HG03521 (cell line): ENCODE measurements around the gene HNF1B.

Source experiments
- ATAC-seq: cut with Tn5 transposase; IDR thresholded peaks from one replicate; pipeline ENCODE4 v1.9.1; 2021; ENCODE audit warnings: mild to moderate bottlenecking, moderate library complexity; ENCODE audit not compliant: unreplicated experiment

HNF1B gene

DNA sequence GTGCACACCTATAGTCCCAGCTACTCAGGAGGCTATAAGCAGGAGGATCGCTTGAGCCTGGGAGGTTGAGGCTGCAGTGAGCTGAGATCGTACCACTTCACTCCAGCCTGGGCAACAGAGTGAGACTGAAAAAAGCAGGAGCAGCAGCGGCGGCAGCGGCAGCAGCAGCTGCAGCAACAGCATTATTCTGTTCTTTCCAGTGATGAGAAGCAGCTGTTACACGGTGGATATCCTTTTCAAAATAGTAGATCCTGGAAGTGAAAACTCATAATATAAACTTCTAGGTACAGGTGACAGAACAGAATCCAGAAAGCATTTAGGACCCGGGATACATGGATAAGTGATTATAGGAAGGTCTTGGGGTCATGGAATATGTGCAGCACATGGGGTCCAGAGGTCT is 17.8 kb upstream of the HNF1B start:
- no peak for ATAC-seq

DNA sequence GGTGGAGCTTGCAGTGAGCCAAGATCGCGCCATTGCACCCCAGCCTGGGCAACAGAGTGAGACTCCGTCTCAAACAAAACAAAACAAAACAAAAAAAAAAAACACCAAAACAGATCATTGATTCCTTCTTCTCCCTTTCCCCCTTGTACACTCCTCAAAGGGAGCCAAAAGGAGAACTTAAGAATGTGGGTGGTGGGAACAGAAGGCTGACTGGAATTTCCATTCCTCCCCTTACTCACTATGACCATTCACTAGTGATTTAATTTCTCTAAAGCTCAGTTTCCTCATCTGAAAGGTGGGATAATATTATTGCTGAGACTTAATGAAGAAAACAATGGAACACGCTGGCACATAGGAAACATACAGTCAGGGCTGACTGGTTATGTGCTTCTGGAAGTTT is 17.1 kb upstream of the HNF1B start:
- no peak for ATAC-seq

DNA sequence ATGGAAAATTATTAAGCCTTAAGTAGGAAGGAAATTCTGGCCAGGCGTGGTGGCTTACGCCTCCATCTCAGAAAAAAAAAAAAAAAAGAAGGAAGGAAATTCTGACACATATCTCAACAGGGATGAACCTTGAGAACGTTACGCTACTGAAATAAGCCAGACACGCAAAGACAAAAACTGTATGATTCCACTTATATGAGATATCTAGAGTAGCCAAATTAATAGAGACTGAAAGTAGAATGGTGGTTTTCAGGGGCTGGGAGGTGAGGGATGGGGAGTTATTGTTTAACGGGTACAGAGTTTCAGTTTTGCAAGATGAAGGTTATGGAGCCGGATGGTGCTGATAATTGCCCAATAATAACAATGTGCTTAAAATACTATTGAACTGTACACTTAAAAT is 16.2 kb upstream of the HNF1B start:
- no peak for ATAC-seq

DNA sequence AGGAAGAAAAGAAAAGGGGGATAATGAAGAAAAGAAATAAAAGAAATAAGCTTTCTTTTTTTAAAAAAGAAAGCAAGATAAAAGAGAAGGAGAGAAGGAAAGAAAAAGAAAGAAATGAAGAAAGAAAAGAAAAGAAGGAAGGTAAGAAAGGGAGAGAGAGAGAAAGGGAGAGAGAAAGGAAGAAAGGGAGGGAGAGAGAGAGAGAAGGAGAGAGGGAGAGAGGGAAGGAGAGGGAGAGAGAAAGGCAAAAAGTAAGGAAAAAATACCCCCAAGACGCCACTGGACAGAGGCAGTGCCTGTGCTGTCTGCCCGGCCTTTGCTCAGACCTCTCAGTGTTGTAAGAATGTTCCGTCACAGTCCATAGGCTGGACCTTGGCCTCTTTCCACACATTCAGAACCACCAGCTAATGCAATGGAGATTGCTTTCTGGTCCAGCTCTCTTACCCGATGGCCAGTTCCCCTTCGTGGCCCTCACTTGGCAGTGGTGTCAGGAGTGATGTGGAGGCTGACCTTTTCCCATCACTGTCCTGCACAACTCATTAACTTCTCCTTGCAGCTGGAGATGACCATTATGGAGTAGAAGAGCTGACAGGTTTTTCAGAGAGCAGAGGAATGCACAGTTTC is 14.3 kb upstream of the HNF1B start:
- no peak for ATAC-seq

DNA sequence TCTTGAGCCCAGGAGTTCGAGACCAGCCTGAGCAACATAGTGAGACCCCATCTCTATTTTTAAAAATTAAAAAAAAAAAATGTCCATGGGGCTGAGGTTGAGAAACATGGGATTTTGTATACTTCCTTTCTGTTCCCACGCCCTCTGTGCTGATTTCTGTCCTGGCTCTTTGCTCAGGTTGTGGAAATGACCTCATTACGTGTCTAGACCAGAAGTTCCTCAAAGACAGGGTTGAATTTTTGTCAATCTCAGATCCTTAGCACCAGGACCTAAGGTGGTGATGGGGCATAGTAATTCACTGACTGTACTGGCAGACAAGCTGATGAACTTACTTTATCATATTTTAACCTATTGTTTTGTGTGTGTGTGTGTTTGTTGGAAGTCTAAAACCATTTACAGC is 11.2 kb upstream of the HNF1B start:
- no peak for ATAC-seq

DNA sequence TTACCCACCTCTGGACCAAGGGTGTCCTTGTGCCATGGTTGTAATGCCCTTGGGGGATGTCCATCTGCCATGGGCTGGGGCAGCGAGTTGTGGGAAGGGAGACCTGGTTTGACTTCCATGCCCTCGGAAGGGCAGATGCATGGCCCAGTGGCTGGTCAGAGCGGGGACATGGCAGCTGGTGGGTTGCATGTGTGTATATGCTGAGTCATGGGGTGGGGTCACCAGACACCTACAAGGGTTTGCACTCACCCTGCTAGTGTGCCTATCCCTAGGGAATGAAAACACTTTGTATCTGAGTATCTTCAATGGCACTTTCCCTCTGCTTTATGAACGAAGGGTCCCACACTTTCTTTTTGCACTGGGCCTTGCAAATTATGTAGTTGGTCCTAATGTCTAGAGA is 10.6 kb upstream of the HNF1B start:
- no peak for ATAC-seq

DNA sequence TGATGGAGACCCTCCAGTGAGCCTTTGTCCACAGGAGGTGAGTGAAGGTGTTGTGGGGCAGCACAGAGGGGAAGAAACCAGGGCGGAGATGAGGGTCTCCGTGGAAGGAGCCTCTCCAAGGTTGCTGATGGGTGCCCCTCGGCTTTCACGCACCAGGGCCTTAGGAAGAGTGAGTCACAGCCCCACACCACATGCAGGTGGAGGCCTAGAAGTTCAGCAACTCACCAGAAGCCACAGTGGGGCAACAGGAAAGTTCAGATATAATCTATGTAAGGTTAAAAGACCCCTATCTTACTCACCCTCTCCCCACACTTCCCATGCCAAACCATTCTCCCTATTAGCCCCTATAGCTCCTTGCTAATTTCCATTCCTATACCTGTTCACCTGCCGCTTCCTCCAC is 9.5 kb upstream of the HNF1B start:
- no peak for ATAC-seq

DNA sequence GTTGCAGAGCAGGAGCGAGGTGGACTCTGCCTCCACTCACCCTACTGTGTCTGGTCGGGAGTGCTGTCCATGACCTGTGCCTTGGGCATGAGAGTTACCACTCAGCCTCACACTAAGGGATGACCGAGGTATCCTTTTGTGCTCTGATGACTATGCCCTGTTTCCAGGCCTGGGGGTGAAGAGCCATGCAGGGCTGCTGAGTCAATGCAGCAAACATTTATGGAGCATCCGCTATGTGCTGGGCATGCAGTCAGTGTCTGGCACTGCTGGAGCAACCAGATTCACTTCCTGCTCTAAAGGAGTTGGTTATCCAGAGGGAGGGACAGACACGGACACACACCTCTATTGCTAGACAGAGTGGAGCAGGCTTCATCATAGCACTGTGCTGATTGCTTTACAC is 7.6 kb upstream of the HNF1B start:
- ATAC-seq = no peak

DNA sequence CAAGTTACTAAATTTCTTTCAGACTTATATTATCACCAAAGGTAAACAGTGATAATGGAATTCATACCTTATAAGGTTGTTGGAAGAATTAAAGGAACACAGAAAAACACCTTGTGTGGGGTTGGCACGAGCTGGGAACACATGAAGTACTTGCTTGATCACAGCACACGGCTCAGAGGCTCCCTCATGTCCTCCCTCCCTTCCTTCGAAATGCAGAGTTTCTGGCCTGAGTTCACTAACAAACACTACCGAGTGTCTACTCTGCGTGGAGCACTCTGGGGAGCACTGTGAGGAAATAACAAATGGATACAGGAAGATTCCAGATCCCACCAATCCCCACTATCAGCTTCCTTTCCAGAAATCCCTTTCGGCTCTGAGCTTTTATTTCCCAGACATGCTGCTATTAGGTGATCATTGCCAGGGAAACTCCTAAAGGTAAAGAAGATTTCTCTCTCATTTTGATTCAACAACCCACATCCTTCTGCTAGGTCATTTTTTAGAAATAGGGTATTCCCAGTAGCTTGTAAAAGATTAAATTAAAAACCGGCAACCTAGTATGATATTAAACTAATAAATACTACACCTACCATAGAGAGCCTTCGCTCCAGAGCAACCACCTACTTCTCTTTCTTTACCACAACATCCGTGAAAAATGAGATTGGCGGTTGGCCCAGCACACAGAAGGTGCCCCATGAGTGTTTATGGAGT is 6.1 kb upstream of the HNF1B start:
- no peak for ATAC-seq

DNA sequence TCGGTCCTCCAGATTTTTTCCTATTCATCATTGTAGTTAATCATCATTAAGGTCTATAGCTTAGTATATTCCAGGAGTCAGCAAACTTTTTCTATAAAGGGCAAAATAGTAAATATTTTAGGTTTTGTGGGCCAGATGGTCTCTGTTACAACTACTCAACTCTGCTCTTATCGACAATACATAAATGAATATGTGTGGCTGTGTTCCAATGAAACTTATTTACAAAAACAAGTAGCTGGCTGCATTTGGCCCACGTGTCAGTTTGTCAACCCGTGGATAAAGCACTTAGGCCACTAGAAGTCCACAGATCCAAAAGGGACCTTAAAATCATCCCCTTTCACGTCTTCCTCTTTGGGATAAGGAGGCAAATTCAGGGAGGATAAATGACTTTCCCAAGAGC is 5.4 kb upstream of the HNF1B start:
- no peak for ATAC-seq

DNA sequence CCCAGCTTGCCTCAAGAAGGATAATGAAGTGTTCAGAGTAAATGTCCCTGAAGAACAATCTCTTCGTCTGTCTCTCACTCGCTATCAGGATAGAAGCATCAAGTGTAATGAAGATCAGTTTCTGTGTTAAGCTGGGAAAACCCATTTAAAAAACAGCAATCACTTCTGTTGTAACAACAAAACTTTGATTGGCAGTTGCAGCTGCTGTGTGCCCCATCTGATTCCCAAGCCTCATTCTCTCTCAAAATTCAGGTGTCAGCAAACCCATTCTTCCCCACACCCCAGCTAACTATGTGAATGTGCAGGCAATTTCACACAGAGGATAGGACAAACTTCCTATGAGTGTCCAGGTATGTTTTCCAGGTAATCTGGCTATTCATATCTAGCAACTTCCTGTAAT is 2.4 kb upstream of the HNF1B start:
- no peak for ATAC-seq

DNA sequence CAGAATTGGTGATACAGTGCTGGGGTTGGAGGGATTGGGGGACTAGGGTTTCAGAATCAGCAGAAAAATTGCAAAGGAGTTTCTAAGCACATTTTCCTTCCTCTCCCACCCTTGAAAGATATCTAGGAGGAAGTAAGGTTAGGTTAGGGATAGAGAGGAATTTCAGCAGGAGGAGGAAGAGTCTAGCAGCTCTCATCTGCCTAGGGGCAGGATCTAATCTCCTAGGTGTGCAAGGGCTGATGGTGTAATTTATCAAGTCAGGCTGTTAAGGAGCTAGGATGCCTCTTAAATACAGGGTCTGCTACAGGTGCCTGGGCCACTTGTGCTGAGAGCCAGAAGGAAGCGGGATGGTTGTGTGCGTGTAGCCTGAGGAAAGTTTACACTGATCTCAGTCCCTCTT is 1.8 kb upstream of the HNF1B start:
- no peak for ATAC-seq

DNA sequence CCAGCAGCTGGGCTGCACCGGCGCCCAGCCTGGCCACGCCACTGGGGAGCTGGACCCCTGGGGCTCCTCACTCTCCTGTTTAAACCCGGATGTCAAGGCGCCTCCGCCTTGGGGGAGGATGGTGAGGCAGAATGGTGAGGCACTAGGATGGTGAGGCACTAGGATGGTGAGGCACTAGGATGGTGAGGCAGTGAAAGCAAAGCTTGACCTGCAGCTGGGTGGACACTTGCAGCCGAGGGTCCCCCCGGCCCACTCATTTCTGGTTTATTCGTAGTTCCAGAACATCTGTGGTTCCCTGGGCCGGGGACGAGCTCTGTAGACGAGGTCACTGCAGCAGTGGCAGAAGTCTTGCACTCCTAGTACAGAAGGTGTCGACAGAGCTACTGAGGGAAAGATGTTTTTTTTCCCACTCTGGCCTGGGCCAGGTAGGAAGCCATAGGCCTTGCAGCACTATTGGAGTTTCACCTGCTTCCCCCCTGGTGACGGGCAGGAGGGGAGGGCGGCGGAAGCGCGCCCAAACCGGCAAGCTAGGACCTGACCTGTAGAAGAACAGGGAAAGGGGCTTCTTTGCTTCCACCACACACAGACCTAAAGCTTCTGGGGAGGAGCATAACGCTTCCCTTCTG is 1.1 kb upstream of the HNF1B start:
- ATAC-seq = no peak

DNA sequence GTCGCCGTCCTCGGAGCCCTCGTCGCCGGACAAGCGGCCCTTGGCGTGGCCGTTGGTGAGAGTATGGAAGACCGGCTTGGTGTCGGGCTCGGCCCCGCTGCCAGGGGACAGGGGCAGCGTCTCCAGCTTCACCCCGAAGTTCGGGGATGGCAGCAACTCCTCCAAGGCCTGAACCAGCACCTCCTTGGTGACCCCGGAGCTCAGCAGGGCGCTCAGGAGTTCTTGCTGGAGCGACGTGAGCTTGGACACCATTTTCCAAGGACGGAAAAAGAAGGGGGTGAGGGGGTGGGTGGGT is 279 bp downstream of the HNF1B start:
- no peak for ATAC-seq

DNA sequence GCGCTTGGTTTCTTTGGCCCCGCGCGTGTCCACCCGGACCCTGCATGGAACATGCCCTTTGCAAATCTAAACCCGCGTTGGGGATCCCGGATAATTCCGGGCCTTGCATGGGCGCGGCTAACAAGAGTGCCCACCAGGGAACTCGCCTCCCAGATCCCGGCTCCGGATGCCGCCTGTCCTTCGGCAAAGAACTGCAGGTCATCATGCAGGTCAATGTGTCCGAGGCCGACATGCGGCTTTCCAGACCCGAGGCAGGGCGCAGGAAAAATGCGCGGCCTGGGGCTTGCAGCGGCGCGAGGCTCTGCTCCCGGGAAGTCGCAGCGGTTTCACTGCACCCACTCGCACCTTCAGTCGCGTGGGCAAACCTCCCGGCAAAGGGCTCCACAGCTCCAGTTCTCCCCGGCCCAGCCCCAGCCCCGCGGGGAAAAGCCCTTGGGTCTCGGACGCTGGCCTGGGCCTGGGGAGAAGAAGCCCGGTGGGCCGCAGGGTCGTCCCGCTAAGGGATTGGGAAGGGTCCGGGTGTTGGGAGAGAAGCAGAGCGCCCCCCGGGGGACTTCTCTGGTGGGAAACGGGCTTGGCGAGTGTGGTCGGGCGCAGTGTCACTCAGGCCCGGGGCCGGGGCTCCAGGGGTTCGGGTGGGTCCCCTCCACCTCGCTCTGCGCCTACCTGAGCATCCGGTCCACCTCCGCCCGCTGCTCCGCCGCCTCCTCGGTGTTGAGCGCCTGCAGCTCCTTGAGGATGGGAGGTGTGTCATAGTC is 805 bp downstream of the HNF1B start:
- no peak for ATAC-seq

DNA sequence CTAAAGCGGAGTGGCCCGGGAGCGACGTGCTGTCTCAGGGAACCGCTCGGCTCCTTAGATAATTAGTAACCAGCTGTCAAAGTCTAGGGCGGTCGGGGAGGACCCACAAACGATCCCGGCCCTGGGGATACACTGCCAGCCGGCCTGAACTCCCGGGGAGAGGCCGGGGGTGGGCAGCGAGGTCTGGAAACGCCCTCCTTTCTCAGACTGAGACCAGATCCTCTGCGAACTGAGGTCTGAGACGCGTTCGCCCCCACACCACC is 1.3 kb downstream of the HNF1B start:
- ATAC-seq = no peak

DNA sequence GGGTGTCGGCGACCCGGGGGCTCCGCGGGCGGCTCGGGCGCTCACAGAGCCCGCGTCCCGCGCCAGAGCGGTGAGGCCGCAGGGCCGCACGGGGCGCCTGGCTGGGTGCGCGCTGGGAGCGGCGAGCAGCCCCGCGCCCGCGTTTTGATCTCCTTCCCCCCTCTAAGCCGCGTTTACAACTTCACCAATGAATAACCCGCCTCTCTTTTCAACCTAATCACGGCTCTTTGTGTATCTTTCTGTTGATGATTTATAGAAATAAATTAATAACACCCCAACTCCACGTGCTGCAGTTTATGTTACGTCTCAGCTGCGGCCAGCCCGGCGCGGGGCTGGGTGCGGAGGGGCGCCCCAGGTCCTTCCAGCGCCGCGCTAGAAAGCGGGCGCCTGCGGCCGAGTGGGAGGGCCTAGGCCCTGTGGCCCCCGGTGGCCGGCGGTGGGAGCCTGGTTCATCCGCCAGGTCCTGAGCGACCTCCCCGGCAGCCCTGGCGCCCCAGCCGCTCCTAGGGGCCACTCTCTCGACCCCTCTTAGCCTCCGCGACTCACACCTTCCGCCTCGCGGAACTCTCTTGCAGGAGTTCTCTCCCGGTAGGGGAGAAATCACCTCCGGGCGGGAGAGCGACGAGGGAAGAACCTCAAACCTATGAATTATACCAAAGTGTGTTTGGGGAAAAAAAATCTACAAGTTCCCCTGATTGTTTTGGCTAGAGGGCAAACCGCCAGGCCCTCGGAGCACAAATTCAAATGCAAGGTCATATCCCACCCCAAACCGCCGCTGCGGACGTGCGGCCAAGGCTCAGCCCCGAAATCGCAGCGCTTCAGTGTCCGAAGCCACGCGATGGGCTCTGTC is 1.9 kb downstream of the HNF1B start:
- ATAC-seq = no peak

DNA sequence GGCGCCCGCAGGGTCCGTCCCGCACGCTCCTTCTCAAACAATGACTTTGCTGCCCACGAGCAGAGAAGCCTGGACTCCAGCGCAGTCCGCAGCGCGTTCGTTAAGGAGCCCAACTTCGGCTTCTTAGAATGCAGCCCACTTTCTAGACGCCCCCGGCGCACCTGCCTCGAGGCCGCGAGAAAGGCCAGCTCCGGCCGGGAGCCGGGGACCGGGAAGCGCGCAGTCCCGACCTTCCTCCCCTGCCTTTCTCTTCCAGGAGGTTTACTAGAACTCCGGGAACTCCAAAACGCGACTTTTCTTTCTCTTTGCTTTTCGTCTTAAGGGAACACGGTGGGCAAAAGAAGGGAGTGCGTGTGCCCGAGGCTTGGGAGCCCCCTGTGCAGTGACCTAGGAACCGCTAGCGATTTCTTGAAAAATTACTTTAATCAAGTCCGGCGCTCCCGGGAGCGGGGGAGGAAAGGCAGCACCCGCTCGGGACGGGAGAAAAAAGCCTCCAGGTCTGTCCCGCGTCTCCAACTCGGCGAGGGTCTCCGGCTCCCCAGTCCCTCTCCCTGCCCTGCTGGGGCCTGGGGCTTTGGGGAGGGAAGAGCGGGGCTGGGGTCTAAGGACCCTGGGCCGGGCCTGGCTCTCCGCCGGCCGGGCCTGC is 2.6 kb downstream of the HNF1B start:
- no peak for ATAC-seq

DNA sequence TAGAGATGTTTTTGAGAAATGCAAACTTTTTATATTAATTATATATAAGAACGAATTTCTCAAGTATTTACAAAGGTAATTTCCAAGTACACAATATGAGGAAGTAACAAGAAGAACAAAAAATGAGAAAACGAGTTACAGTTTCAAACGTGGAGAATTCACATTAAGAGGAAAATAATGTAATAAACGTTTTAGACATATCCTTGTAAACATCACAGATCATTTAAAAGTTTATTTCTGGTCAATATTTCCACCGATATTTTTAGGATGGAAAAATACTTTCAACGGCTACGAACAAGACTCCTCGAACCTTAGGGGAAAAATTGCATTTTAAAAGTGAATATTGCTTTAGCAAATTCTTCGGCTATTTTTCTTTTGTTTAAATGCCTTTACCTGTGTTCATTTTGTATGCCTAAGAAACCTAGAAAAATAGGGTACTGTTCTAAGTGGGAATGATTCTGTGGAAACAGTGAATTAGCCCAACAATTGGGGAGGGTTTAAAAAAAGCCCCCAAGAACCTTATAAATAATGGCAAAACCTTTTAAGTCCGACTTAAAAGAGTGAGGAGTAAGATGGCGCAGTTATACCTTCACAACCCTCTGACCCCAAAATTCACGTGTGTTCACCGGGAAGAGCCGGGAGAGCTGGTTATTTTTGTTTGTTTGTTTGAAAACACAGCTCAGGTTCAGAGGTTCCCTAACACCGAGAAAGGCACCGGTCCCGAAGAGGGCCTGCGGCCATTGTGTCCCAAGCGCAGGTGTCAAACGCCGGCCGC is 3.3 kb downstream of the HNF1B start:
- no peak for ATAC-seq

DNA sequence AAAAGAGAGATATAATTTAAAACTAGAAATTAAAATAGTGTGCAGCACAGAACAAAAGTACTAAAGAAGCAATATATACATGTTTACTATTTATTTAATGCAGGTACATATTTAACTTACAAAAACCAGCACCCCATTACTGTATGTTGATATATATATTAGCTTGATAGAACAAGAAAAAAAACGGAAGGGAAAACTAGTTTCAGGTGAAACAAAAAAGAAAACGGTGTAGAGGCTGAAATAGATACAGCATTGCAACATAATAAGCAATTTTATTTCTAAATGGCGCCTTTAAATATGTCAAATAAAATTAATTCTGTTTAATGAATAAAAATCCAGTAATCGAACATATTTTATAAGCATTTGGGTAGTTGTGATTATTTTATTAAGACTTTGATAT is 3.9 kb downstream of the HNF1B start:
- ATAC-seq = no peak
